ENCODE results near the gene HDAC9.

HDAC9 gene

GRCh38 chr7:18771834-18772566 is 276.5 kb downstream of the HDAC9 start:
- CTCF ChIA-PET = interaction anchor here (0.6 kb wide), 1 partner anchor 400 kb away, joined by 5 read pairs; no protein-coding TSS in a partner anchor
- no peak overlapping the region for H3K27ac ChIP-seq (ENCODE audit: extremely low read depth, low read depth, low read length)
- POLR2A ChIA-PET = no interaction called here
- no peaks in the 10 kb centered on the region for H3K36me3 ChIP-seq (ENCODE audit: control insufficient read depth in 2 of 2, insufficient read depth in 1 of 2, low read length in 2 of 2)
- TF ChIP-seq PATZ1 (tag by site-specific recombination; IDR thresholded peaks at IDR 0.05) (no peak), TRIM28 (IDR thresholded peaks at IDR 0.05; ENCODE audit: borderline replicate concordance, low read length) (no peak), ZNF76 (tag by site-specific recombination; IDR thresholded peaks at IDR 0.05; ENCODE audit: borderline replicate concordance, low read depth) (no peak)
- H3K4me1 ChIP-seq (ENCODE audit: control insufficient read depth, insufficient read depth, low read length) = peaks cover 5% of the 10 kb centered on the region; the same call in 1 of the 2 replicates
- no peaks in the 10 kb centered on the region for H3K9me3 ChIP-seq (ENCODE audit: control insufficient read depth, insufficient read depth, low read depth, low read length)
- no peak overlapping the region for H3K4me3 ChIP-seq (ENCODE audit: low read depth, low read length)

- POLR2A ChIA-PET = no interaction called here
- no peak overlapping the region for H3K27ac ChIP-seq (ENCODE audit: extremely low read depth, low read depth, low read length)
- CTCF ChIA-PET = no interaction called here
These were observed 277.0 kb downstream of the HDAC9 start for GRCh38 chr7:18772567-18772965.

GRCh38 chr7:18777314-18777713 is 281.8 kb downstream of the HDAC9 start:
- CTCF ChIA-PET = no interaction called here
- H3K4me3 ChIP-seq (ENCODE audit: low read depth, low read length) = no peak overlapping the region
- H3K9me3 ChIP-seq (ENCODE audit: control insufficient read depth, insufficient read depth, low read depth, low read length) = no peaks in the 10 kb centered on the region
- POLR2A ChIA-PET = no interaction called here
- TF ChIP-seq ZIC2 (tag by site-specific recombination; IDR thresholded peaks at IDR 0.05) (no peak), ZSCAN30 (tag by site-specific recombination; IDR thresholded peaks at IDR 0.05) (no peak), EGR2 (tag by site-specific recombination; IDR thresholded peaks at IDR 0.05; ENCODE audit: low read depth) (no peak), ZNF324 (tag by site-specific recombination; IDR thresholded peaks at IDR 0.05) (no peak), ZBTB17 (tag by site-specific recombination; IDR thresholded peaks at IDR 0.05) (no peak), TRIM28 (IDR thresholded peaks at IDR 0.05; ENCODE audit: borderline replicate concordance, low read length) (no peak), ZNF624 (tag by site-specific recombination; IDR thresholded peaks at IDR 0.05) (no peak), ZNF558 (tag by site-specific recombination; IDR thresholded peaks at IDR 0.05) (no peak), SCRT2 (tag by site-specific recombination; IDR thresholded peaks at IDR 0.05) (no peak), ZNF140 (tag by site-specific recombination; IDR thresholded peaks at IDR 0.05) (no peak), ZNF660 (tag by site-specific recombination; IDR thresholded peaks at IDR 0.05) (no peak), KLF16 (tag by site-specific recombination; IDR thresholded peaks at IDR 0.05) (no peak), GFI1B (tag by site-specific recombination; IDR thresholded peaks at IDR 0.05) (no peak)
- no peaks in the 10 kb centered on the region for H3K36me3 ChIP-seq (ENCODE audit: control insufficient read depth in 2 of 2, insufficient read depth in 1 of 2, low read length in 2 of 2)
- H3K27ac ChIP-seq (ENCODE audit: extremely low read depth, low read depth, low read length) = no peak overlapping the region
- H3K4me1 ChIP-seq (ENCODE audit: control insufficient read depth, insufficient read depth, low read length) = no peaks in the 10 kb centered on the region

More at GRCh38 chr7:18772567-18772965, 277.0 kb downstream of the HDAC9 start:
- H3K9me3 ChIP-seq (ENCODE audit: control insufficient read depth, insufficient read depth, low read depth, low read length) = no peaks in the 10 kb centered on the region
- no peak overlapping the region for H3K4me3 ChIP-seq (ENCODE audit: low read depth, low read length)
- H3K4me1 ChIP-seq (ENCODE audit: control insufficient read depth, insufficient read depth, low read length) = peaks cover 5% of the 10 kb centered on the region; the same call in 1 of the 2 replicates
- H3K36me3 ChIP-seq (ENCODE audit: control insufficient read depth in 2 of 2, insufficient read depth in 1 of 2, low read length in 2 of 2) = no peaks in the 10 kb centered on the region
- TF ChIP-seq ZNF133 (tag by site-specific recombination; IDR thresholded peaks at IDR 0.05) = no peak
- TF ChIP-seq ZNF350 (tag by site-specific recombination; IDR thresholded peaks at IDR 0.05) = no peak
- TF ChIP-seq MEIS1 (CRISPR knock-in tag; IDR thresholded peaks at IDR 0.05; ENCODE audit: borderline replicate concordance) = no peak
- TF ChIP-seq ZNF16 (tag by site-specific recombination; IDR thresholded peaks at IDR 0.05; ENCODE audit: low read depth) = no peak
- TF ChIP-seq TRIM28 (IDR thresholded peaks at IDR 0.05; ENCODE audit: borderline replicate concordance, low read length) = no peak
- no peak for TF ChIP-seq ZSCAN16 (tag by site-specific recombination; IDR thresholded peaks at IDR 0.05)
- TF ChIP-seq ZNF585B (tag by site-specific recombination; IDR thresholded peaks at IDR 0.05) = no peak
- no peak for TF ChIP-seq ZNF114 (tag by site-specific recombination; IDR thresholded peaks at IDR 0.05)
- no peak for TF ChIP-seq ZNF280C (tag by site-specific recombination; IDR thresholded peaks at IDR 0.05)
- no peak for TF ChIP-seq ZNF768 (tag by site-specific recombination; IDR thresholded peaks at IDR 0.05)
- no peak for TF ChIP-seq ZNF121 (tag by site-specific recombination; IDR thresholded peaks at IDR 0.05)
- no peak for TF ChIP-seq SALL2 (tag by site-specific recombination; IDR thresholded peaks at IDR 0.05; ENCODE audit: borderline replicate concordance)
